Rectal smooth muscle tissue (tissue), 1 donor: Measurements from ENCODE around the gene TRIM42.

Experiments
- H3K27ac ChIP-seq: one replicate; pipeline ENCODE4 v1.7.0; 2013; ENCODE audit warnings: low read depth, low read length, inconsistent platforms
- H3K27me3 ChIP-seq: one replicate; pipeline ENCODE4 v1.7.0; 2013; ENCODE audit warnings: low read length; ENCODE audit not compliant: control insufficient read depth, insufficient read depth
- H3K36me3 ChIP-seq: one replicate; pipeline ENCODE4 v1.7.0; 2013; ENCODE audit warnings: low read length; ENCODE audit not compliant: control insufficient read depth, insufficient read depth
- H3K4me1 ChIP-seq: one replicate; pipeline ENCODE4 v1.7.0; 2013; ENCODE audit warnings: low read length; ENCODE audit not compliant: control insufficient read depth, insufficient read depth
- H3K4me3 ChIP-seq: one replicate; pipeline ENCODE4 v1.7.0; 2013; ENCODE audit warnings: low read length
- H3K9ac ChIP-seq: one replicate; pipeline ENCODE4 v1.7.0; 2013; ENCODE audit warnings: low read length

Gene TRIM42

GRCh38 chr3:140715035-140715434, 37.2 kb downstream of the TRIM42 start:
- no peaks in the 10 kb centered on the region for H3K27me3 ChIP-seq
- no peaks in the 10 kb centered on the region for H3K36me3 ChIP-seq
- H3K9ac ChIP-seq: no peak overlapping the region
- H3K4me1 ChIP-seq: no peaks in the 10 kb centered on the region
- no peak overlapping the region for H3K4me3 ChIP-seq
- H3K27ac ChIP-seq: no peak overlapping the region

- no peak overlapping the region for H3K4me3 ChIP-seq
- H3K36me3 ChIP-seq: no peaks in the 10 kb centered on the region
- no peak overlapping the region for H3K27ac ChIP-seq
- no peaks in the 10 kb centered on the region for H3K4me1 ChIP-seq
- no peak overlapping the region for H3K9ac ChIP-seq
- H3K27me3 ChIP-seq: no peaks in the 10 kb centered on the region
These were observed 40.1 kb downstream of the TRIM42 start for GRCh38 chr3:140717921-140718320.

- H3K27ac ChIP-seq: no peak overlapping the region
- no peaks in the 10 kb centered on the region for H3K36me3 ChIP-seq
- no peaks in the 10 kb centered on the region for H3K27me3 ChIP-seq
These were observed 42.2 kb downstream of the TRIM42 start for GRCh38 chr3:140719841-140720614.

GRCh38 chr3:140723576-140723975, 45.7 kb downstream of the TRIM42 start:
- no peaks in the 10 kb centered on the region for H3K36me3 ChIP-seq
- no peak overlapping the region for H3K9ac ChIP-seq
- H3K27me3 ChIP-seq: no peaks in the 10 kb centered on the region
- no peak overlapping the region for H3K27ac ChIP-seq
- no peaks in the 10 kb centered on the region for H3K4me1 ChIP-seq
- H3K4me3 ChIP-seq: no peak overlapping the region

More at GRCh38 chr3:140719841-140720614, 42.2 kb downstream of the TRIM42 start:
- no peak overlapping the region for H3K9ac ChIP-seq
- H3K4me1 ChIP-seq: no peaks in the 10 kb centered on the region
- no peak overlapping the region for H3K4me3 ChIP-seq

- Histone ChIP-seq H3K27ac (no peak overlapping the region), H3K4me3 (no peak overlapping the region)
These were observed 47.3 kb downstream of the TRIM42 start for GRCh38 chr3:140724856-140725812.

GRCh38 chr3:140726066-140726465, 48.2 kb downstream of the TRIM42 start:
- Histone ChIP-seq H3K36me3 (no peaks in the 10 kb centered on the region), H3K4me1 (no peaks in the 10 kb centered on the region), H3K9ac (no peak overlapping the region), H3K27ac (no peak overlapping the region), H3K27me3 (no peaks in the 10 kb centered on the region), H3K4me3 (no peak overlapping the region)

More at GRCh38 chr3:140724856-140725812, 47.3 kb downstream of the TRIM42 start:
- Histone ChIP-seq H3K36me3 (no peaks in the 10 kb centered on the region), H3K4me1 (no peaks in the 10 kb centered on the region), H3K9ac (no peak overlapping the region), H3K27me3 (no peaks in the 10 kb centered on the region)

- Histone ChIP-seq H3K36me3 (no peaks in the 10 kb centered on the region), H3K4me3 (no peak overlapping the region)
These were observed 50.0 kb downstream of the TRIM42 start for GRCh38 chr3:140727886-140728285.

GRCh38 chr3:140731440-140732119, 53.7 kb downstream of the TRIM42 start:
- Histone ChIP-seq H3K36me3 (no peaks in the 10 kb centered on the region), H3K27me3 (no peaks in the 10 kb centered on the region), H3K27ac (no peak overlapping the region), H3K4me1 (no peaks in the 10 kb centered on the region), H3K9ac (no peak overlapping the region), H3K4me3 (no peak overlapping the region)

More at GRCh38 chr3:140727886-140728285, 50.0 kb downstream of the TRIM42 start:
- no peaks in the 10 kb centered on the region for H3K27me3 ChIP-seq
- no peak overlapping the region for H3K9ac ChIP-seq
- no peak overlapping the region for H3K27ac ChIP-seq
- no peaks in the 10 kb centered on the region for H3K4me1 ChIP-seq

- Histone ChIP-seq H3K27me3 (no peaks in the 10 kb centered on the region), H3K9ac (no peak overlapping the region), H3K4me3 (no peak overlapping the region), H3K27ac (no peak overlapping the region), H3K4me1 (no peaks in the 10 kb centered on the region), H3K36me3 (no peaks in the 10 kb centered on the region)
These were observed 55.8 kb downstream of the TRIM42 start for GRCh38 chr3:140733623-140734022.

GRCh38 chr3:140736863-140737460, 59.1 kb downstream of the TRIM42 start:
- H3K4me3 ChIP-seq: no peak overlapping the region
- H3K27ac ChIP-seq: no peak overlapping the region
- H3K4me1 ChIP-seq: no peaks in the 10 kb centered on the region
- no peaks in the 10 kb centered on the region for H3K36me3 ChIP-seq
- no peaks in the 10 kb centered on the region for H3K27me3 ChIP-seq
- no peak overlapping the region for H3K9ac ChIP-seq

GRCh38 chr3:140742116-140742515, 64.3 kb downstream of the TRIM42 start:
- H3K4me1 ChIP-seq: no peaks in the 10 kb centered on the region
- H3K4me3 ChIP-seq: no peak overlapping the region
- H3K36me3 ChIP-seq: no peaks in the 10 kb centered on the region
- no peak overlapping the region for H3K9ac ChIP-seq
- H3K27me3 ChIP-seq: no peaks in the 10 kb centered on the region
- no peak overlapping the region for H3K27ac ChIP-seq

GRCh38 chr3:140748171-140748570, 70.3 kb downstream of the TRIM42 start:
- no peak overlapping the region for H3K27ac ChIP-seq
- no peak overlapping the region for H3K4me3 ChIP-seq
- H3K9ac ChIP-seq: no peak overlapping the region

More at GRCh38 chr3:140748171-140748570, 70.3 kb downstream of the TRIM42 start:
- H3K4me1 ChIP-seq: no peaks in the 10 kb centered on the region
- H3K36me3 ChIP-seq: no peaks in the 10 kb centered on the region
- no peaks in the 10 kb centered on the region for H3K27me3 ChIP-seq
